Calu3 (cell line): ENCODE measurements around the gene GEMIN4. TPM values are rescaled to one million over a fixed set of nuclear protein-coding genes. Genes with fewer than 3 reads are reported as not detected.

ENCODE experiments used
- BruUV-seq: library from RNA; stranded (reverse); fragments of 400-500 nt; replicated peaks from 2 replicates; lab custom pipeline; 2021; lab: Mats Ljungman, UMichigan
- CTCF ChIA-PET: fragments of 300-600 bp; sonication (Branson Sonifier 250); formaldehyde crosslinking; loops from one replicate; lab custom pipeline; 2022; ENCODE audit warnings: antibody characterized with exemption; lab: Charles Lee
- DNase-seq: peaks from one replicate; pipeline ENCODE4 v3.0.0; 2022
- H3K27ac Mint-ChIP-seq: one replicate; pipeline ENCODE4 v1.8.0; 2022; ENCODE audit warnings: mixed read lengths; ENCODE audit not compliant: unreplicated experiment
- H3K27me3 Mint-ChIP-seq: one replicate; pipeline ENCODE4 v1.8.0; 2022; ENCODE audit warnings: mixed read lengths; ENCODE audit not compliant: unreplicated experiment
- H3K36me3 Mint-ChIP-seq: one replicate; pipeline ENCODE4 v1.8.0; 2022; ENCODE audit warnings: mild to moderate bottlenecking, moderate library complexity, mixed read lengths; ENCODE audit not compliant: insufficient read depth, unreplicated experiment
- H3K4me1 Mint-ChIP-seq: one replicate; pipeline ENCODE4 v1.8.0; 2022; ENCODE audit warnings: mild to moderate bottlenecking, low read depth, mixed read lengths; ENCODE audit not compliant: unreplicated experiment
- H3K4me3 Mint-ChIP-seq: one replicate; pipeline ENCODE4 v1.8.0; 2022; ENCODE audit warnings: mild to moderate bottlenecking, low read depth, moderate library complexity, mixed read lengths; ENCODE audit not compliant: unreplicated experiment
- H3K9me3 Mint-ChIP-seq: one replicate; pipeline ENCODE4 v1.8.0; 2022; ENCODE audit warnings: low read depth, mixed read lengths; ENCODE audit not compliant: unreplicated experiment
- intact Hi-C: fragments of 100-400 bp; cut with micrococcal nuclease; formaldehyde crosslinking; loops from one replicate; pipeline ENCODE4 v1.10.0; 2022; ENCODE audit not compliant: unreplicated experiment
- total RNA-seq: library from RNA; stranded (reverse); gene quantifications from 2 replicates; pipeline ENCODE4 v1.2.3, GENCODE V29; 2022
- TF ChIP-seq, protein P1 (sequence below): fragments of 200-600 bp; IDR thresholded peaks from one replicate; pipeline ENCODE4 v1.8.0; 2022; ENCODE audit warnings: antibody characterized with exemption; ENCODE audit not compliant: unreplicated experiment

GEMIN4 gene
- total RNA-seq, 1 experiment from 2014 or later = 31.0 TPM

DNA sequence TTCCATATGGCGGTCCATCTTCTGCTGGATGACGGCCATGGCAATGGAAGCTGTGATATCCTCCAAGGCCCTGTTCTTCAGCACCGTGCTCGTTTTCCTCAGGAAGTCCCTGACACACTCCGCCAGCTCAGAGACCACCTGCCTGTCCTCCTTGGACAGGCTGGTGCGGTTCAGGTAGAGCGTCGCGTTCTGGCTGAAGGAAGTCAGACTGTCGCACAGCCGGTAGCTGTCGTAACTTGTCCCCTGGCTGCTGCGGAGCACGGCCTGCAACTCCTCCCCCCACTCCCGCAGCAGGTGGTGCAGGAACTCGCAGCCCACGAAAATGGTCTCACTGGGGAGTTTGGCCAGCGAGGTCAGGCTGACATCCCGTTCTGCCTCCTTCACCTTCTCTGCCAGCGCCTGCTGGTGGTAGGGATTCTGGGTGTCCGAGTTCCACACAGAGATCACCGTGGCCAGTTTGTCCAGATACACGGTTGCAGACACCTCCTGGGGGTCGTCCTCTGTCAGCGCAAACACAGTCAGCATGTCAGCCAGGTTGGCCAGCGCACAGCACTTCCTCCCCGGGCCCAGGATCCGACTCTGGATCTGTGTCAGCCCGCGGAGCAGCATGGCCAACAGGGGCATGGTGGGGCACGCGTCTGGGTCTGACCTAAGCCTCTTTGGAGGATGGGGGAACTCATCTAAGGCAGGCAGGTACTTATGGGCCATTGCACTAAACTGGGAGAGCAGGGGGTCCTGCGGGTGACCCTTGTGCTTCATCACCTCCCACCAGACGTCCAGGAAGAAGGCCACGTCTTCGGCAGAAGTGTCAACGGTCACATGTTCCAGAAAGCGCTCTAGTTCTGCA is 5.1 kb downstream of the GEMIN4 start:
- BruUV-seq = no TSS peak
- Mint-ChIP-seq H3K27me3 (no peaks in the 10 kb centered on the region), H3K4me1 (peaks cover 18% of the 10 kb centered on the region), H3K27ac (no peak overlapping the region), H3K4me3 (no peak overlapping the region), H3K36me3 (peaks cover 43% of the 10 kb centered on the region), H3K9me3 (no peaks in the 10 kb centered on the region)
- intact Hi-C loops = no loop called here
- no peak for DNase-seq
- TF ChIP-seq, protein P1, sequence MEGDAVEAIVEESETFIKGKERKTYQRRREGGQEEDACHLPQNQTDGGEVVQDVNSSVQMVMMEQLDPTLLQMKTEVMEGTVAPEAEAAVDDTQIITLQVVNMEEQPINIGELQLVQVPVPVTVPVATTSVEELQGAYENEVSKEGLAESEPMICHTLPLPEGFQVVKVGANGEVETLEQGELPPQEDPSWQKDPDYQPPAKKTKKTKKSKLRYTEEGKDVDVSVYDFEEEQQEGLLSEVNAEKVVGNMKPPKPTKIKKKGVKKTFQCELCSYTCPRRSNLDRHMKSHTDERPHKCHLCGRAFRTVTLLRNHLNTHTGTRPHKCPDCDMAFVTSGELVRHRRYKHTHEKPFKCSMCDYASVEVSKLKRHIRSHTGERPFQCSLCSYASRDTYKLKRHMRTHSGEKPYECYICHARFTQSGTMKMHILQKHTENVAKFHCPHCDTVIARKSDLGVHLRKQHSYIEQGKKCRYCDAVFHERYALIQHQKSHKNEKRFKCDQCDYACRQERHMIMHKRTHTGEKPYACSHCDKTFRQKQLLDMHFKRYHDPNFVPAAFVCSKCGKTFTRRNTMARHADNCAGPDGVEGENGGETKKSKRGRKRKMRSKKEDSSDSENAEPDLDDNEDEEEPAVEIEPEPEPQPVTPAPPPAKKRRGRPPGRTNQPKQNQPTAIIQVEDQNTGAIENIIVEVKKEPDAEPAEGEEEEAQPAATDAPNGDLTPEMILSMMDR = no peak
- CTCF ChIA-PET = no interaction called here

DNA sequence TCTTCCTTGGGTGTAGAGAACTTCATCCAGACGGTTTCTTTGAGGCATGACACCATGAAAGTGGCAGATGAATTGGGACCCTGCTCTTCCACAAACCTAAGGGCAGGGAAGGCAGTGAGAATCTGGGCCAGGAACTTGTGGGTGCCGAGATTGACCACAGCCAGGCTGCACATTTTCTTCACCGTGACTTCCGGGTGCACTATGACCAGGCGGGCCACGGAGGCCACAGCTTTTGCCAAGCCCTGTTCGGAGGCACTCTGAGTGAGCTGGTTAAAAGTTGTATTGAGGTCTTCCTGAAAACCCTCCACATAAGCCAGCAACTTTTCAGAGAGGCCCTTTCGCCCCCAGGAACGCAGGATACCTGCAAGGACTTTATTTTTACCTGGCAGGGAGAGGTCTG is 5.9 kb downstream of the GEMIN4 start:
- Mint-ChIP-seq H3K9me3 (no peaks in the 10 kb centered on the region), H3K36me3 (peaks cover 43% of the 10 kb centered on the region), H3K27ac (no peak overlapping the region), H3K4me3 (no peak overlapping the region), H3K27me3 (no peaks in the 10 kb centered on the region), H3K4me1 (peaks cover 18% of the 10 kb centered on the region)
- TF ChIP-seq, protein P1 = no peak
- CTCF ChIA-PET = no interaction called here
- no peak for DNase-seq
- no TSS peak for BruUV-seq
- intact Hi-C loops = no loop called here

DNA sequence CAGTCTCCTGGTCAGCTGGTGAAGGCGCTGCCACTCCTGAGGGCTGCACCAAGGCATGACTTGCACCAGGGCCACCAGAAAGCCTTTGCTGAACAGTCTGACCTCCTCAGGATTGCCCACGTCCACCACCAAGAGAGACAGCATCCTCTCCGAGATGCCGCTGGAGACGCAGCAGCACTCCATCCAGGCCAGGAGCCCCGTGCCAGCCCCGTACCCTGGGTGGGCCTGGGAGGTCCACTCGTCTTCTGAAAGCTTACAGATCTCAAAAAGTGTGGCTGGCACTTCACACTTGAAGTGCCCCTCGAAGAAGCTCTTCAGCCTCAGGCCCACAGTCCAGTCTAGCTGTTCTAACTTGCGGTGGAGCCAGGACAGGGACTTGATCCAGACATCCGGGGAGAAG is 6.7 kb downstream of the GEMIN4 start:
- no TSS peak for BruUV-seq

DNA sequence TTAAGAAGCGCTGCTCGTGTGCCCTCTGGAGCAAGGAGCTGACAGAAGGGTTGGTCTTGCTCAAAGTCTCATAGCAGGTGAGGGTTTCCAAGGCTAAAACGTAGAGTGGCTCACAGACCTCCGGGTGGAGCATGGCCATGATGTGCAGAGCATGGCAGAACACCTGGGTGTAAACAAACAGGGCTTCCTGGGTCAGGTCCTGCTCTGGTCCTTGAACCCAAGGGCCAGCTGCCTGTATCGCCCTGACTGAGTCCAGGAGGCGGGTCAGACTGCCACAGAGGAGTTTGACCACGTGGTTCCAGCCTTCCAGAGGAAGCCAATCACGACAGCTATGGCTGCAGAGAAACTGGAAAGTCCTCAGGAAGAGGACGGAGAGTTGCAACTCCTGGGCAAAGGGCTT is 7.1 kb downstream of the GEMIN4 start:
- intact Hi-C loops = no loop called here
- no peak for DNase-seq
- peaks cover 40% of the 10 kb centered on the region for H3K36me3 Mint-ChIP-seq
- no peaks in the 10 kb centered on the region for H3K27me3 Mint-ChIP-seq
- H3K4me1 Mint-ChIP-seq = peaks cover 9% of the 10 kb centered on the region
- CTCF ChIA-PET = no interaction called here
- TF ChIP-seq, protein P1 = no peak
- no peaks in the 10 kb centered on the region for H3K9me3 Mint-ChIP-seq
- no TSS peak for BruUV-seq
- no peak overlapping the region for H3K27ac Mint-ChIP-seq
- no peak overlapping the region for H3K4me3 Mint-ChIP-seq

More for the DNA sequence above, 6.7 kb downstream of the GEMIN4 start:
- Mint-ChIP-seq H3K4me1 (peaks cover 13% of the 10 kb centered on the region), H3K4me3 (no peak overlapping the region), H3K27ac (no peak overlapping the region), H3K27me3 (no peaks in the 10 kb centered on the region), H3K9me3 (no peaks in the 10 kb centered on the region), H3K36me3 (peaks cover 41% of the 10 kb centered on the region)
- intact Hi-C loops = no loop called here
- CTCF ChIA-PET = no interaction called here
- TF ChIP-seq, protein P1 = no peak
- DNase-seq = no peak
